Fibroblast of villous mesenchyme (primary cell): ENCODE results near the gene NLGN1. TPM values are rescaled to one million over a fixed set of nuclear protein-coding genes. Genes with fewer than 3 reads are reported as not detected.
A peak's percentile ranks its signal among the peaks of the same experiment; 100 is the strongest.

Experiments
- DNase-seq: peaks from one replicate; pipeline ENCODE4 v3.0.0-alpha.2; 2010; ENCODE audit warnings: low read depth
- H3K4me3 ChIP-seq: 2 replicates; pipeline ENCODE4 v1.5.1; 2011; ENCODE audit warnings: low read depth, mild to moderate bottlenecking, low read length
- CTCF ChIP-seq: IDR thresholded peaks from 2 replicates; pipeline ENCODE4 v1.5.1; 2012; ENCODE audit warnings: low read depth, mild to moderate bottlenecking, low read length; ENCODE audit not compliant: insufficient read depth
- total RNA-seq: library from RNA; depleted of rRNA; stranded (reverse); fragments of >200 nt; gene quantifications from 2 replicates; pipeline ENCODE4 v1.2.3, GENCODE V29; 2012

The NLGN1 gene
- total RNA-seq, 1 donor, result 18.1 TPM

GRCh38 chr3:173891272-173892100, 493.9 kb downstream of the NLGN1 start:
- no peak for DNase-seq
- no peak overlapping the region for H3K4me3 ChIP-seq
- no peak for TF ChIP-seq CTCF

GRCh38 chr3:173892547-173892946, 495.0 kb downstream of the NLGN1 start:
- H3K4me3 ChIP-seq, result no peak overlapping the region
- TF ChIP-seq CTCF, result no peak
- no peak for DNase-seq

GRCh38 chr3:173893066-173893465, 495.5 kb downstream of the NLGN1 start:
- no peak for TF ChIP-seq CTCF
- peak; percentile 0 for DNase-seq
- H3K4me3 ChIP-seq, result no peak overlapping the region

GRCh38 chr3:173893835-173894234, 496.3 kb downstream of the NLGN1 start:
- DNase-seq, result no peak
- TF ChIP-seq CTCF, result no peak

GRCh38 chr3:173897631-173898030, 500.1 kb downstream of the NLGN1 start:
- TF ChIP-seq CTCF, result no peak
- no peak overlapping the region for H3K4me3 ChIP-seq
- no peak for DNase-seq

More at GRCh38 chr3:173893835-173894234, 496.3 kb downstream of the NLGN1 start:
- no peak overlapping the region for H3K4me3 ChIP-seq

GRCh38 chr3:173901649-173902048, 504.1 kb downstream of the NLGN1 start:
- no peak for TF ChIP-seq CTCF
- no peak overlapping the region for H3K4me3 ChIP-seq
- DNase-seq, result no peak
